Caco-2 (cell line): ENCODE measurements around the gene LMOD1. TPM values are rescaled to one million over a fixed set of nuclear protein-coding genes. Genes with fewer than 3 reads are reported as not detected.
"Not testable (repeated sequence)": the region's sequence is repeated elsewhere in the genome, so short reads cannot be mapped to it uniquely, and the experiment has no call there.

Experiments
- BruUV-seq: library from RNA; stranded (reverse); fragments of 400-500 nt; replicated peaks from 2 replicates; lab custom pipeline; 2021; lab: Mats Ljungman, UMichigan
- CTCF ChIA-PET: fragments of 300-600 bp; sonication (Branson Sonifier 250); formaldehyde crosslinking; loops from one replicate; lab custom pipeline; 2022; ENCODE audit warnings: antibody characterized with exemption; lab: Charles Lee
- POLR2A ChIA-PET: fragments of 300-600 bp; sonication (Branson Sonifier 250); formaldehyde crosslinking; loops from one replicate; lab custom pipeline; 2022; ENCODE audit warnings: antibody characterized with exemption; lab: Charles Lee
- DNase-seq, 2 experiments: peaks; one replicate each; pipeline versions ENCODE4 v3.0.0 to v3.0.0-alpha.2; 2020 to 2022
- H3K27me3 ChIP-seq: replicated peaks from 2 replicates; pipeline ENCODE4 v1.6.0; 2011; ENCODE audit warnings: low read length; ENCODE audit not compliant: control insufficient read depth, insufficient read depth
- H3K36me3 ChIP-seq: 2 replicates; pipeline ENCODE4 v1.5.1; 2011; ENCODE audit warnings: low read length; ENCODE audit not compliant: control insufficient read depth, insufficient read depth
- H3K4me1 ChIP-seq: fragments of 250-450 bp; sonication (Bioruptor Pico); 2 replicates; pipeline ENCODE4 v1.5.1; 2020; ENCODE audit warnings: mild to moderate bottlenecking
- H3K4me3 ChIP-seq: 2 replicates; pipeline ENCODE4 v1.5.1; 2011; ENCODE audit warnings: low read depth, mild to moderate bottlenecking, control low read depth, low read length
- H3K9me3 ChIP-seq: fragments of 250-450 bp; sonication (Bioruptor Pico); 2 replicates; pipeline ENCODE4 v1.5.1; 2020; ENCODE audit warnings: mild to moderate bottlenecking, moderate library complexity
- H3K27ac Mint-ChIP-seq: one replicate; pipeline ENCODE4 v1.8.0; 2022; ENCODE audit warnings: mixed read lengths; ENCODE audit not compliant: unreplicated experiment
- H3K27me3 Mint-ChIP-seq: one replicate; pipeline ENCODE4 v1.8.0; 2022; ENCODE audit warnings: mixed read lengths; ENCODE audit not compliant: insufficient read depth, unreplicated experiment
- H3K36me3 Mint-ChIP-seq: one replicate; pipeline ENCODE4 v1.8.0; 2022; ENCODE audit warnings: mild to moderate bottlenecking, mixed read lengths; ENCODE audit not compliant: insufficient read depth, unreplicated experiment
- H3K4me1 Mint-ChIP-seq: one replicate; pipeline ENCODE4 v1.8.0; 2022; ENCODE audit warnings: low read depth, mixed read lengths; ENCODE audit not compliant: unreplicated experiment
- H3K4me3 Mint-ChIP-seq: one replicate; pipeline ENCODE4 v1.8.0; 2022; ENCODE audit warnings: mild to moderate bottlenecking, moderate library complexity, mixed read lengths; ENCODE audit not compliant: unreplicated experiment
- H3K9me3 Mint-ChIP-seq: one replicate; pipeline ENCODE4 v1.8.0; 2022; ENCODE audit warnings: mixed read lengths; ENCODE audit not compliant: unreplicated experiment
- CTCF ChIP-seq, 2 experiments: fragments of 200-600 bp in 1 of 2; IDR thresholded peaks; 1 replicate in 1 of 2; 2 replicates in 1 of 2; pipeline versions ENCODE4 v1.5.1 to v1.8.0; 2011 to 2022; ENCODE audit warnings: antibody characterized with exemption in 1 of 2, control low read depth in 1 of 2, inconsistent platforms in 1 of 2, low read depth in 1 of 2, low read length in 1 of 2, mild to moderate bottlenecking in 1 of 2, moderate library complexity in 1 of 2; ENCODE audit not compliant: insufficient read depth in 1 of 2, severe bottlenecking in 1 of 2, unreplicated experiment in 1 of 2
- intact Hi-C: fragments of 100-400 bp; cut with micrococcal nuclease; formaldehyde crosslinking; loops from one replicate; pipeline ENCODE4 v1.10.0; 2022; ENCODE audit not compliant: unreplicated experiment
- total RNA-seq: library from RNA; stranded (reverse); gene quantifications from 2 replicates; pipeline ENCODE4 v1.2.3, GENCODE V29; 2022

Gene LMOD1
- total RNA-seq, 1 experiment from 2014 or later: 0.11 TPM

DNA sequence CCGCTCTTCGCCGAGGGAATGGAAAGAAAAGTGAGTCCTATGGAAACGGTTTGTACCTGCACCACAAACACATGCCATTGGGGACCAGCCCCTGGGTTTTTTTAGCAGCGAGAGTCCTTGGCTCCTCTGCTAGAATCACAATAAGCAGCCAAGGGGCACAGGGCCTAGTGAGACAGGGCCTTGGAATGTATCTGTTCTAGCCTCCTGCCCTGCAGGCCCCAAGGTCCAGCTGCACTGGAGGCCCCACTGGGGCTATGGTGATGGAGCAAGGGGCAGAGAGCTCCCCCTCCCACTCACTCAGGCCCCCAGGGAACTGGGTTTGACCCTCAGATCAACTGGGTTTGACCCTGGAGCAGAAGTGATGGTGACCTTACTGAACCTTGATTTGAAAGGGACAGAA lies 43.2 kb downstream of the LMOD1 start:
- Histone ChIP-seq H3K36me3 (no peaks in the 10 kb centered on the region), H3K27me3 (no peaks in the 10 kb centered on the region; the same call in 1 of the 2 replicates), H3K4me1 (no peaks in the 10 kb centered on the region), H3K4me3 (no peak overlapping the region), H3K9me3 (no peaks in the 10 kb centered on the region)
- POLR2A ChIA-PET: no interaction called here
- BruUV-seq: no TSS peak
- TF ChIP-seq CTCF (IDR thresholded peaks at IDR 0.05; ENCODE audit: insufficient read depth in 1 of 2, low read depth in 1 of 2, low read length in 1 of 2, severe bottlenecking in 1 of 2, unreplicated experiment in 1 of 2): no peak
- peaks cover 5% of the 10 kb centered on the region for H3K27me3 Mint-ChIP-seq
- intact Hi-C loops: no loop called here
- H3K4me3 Mint-ChIP-seq: no peak overlapping the region
- H3K9me3 Mint-ChIP-seq: peaks cover 11% of the 10 kb centered on the region
- H3K4me1 Mint-ChIP-seq: no peaks in the 10 kb centered on the region
- no peaks in the 10 kb centered on the region for H3K36me3 Mint-ChIP-seq
- no peak overlapping the region for H3K27ac Mint-ChIP-seq
- peak in 1 of 2 experiments; percentile 40 for DNase-seq
- CTCF ChIA-PET: no interaction called here

GRCh38 chr1:201902198-201902597 lies 44.1 kb downstream of the LMOD1 start:
- no peaks in the 10 kb centered on the region for H3K4me1 ChIP-seq
- BruUV-seq: no TSS peak
- Mint-ChIP-seq H3K36me3 (no peaks in the 10 kb centered on the region), H3K9me3 (peaks cover 11% of the 10 kb centered on the region), H3K4me1 (no peaks in the 10 kb centered on the region), H3K4me3 (no peak overlapping the region), H3K27me3 (peaks cover 5% of the 10 kb centered on the region), H3K27ac (no peak overlapping the region)
- no peaks in the 10 kb centered on the region for H3K36me3 ChIP-seq
- intact Hi-C loops: no loop called here
- no peaks in the 10 kb centered on the region for H3K9me3 ChIP-seq
- CTCF ChIA-PET: no interaction called here
- H3K27me3 ChIP-seq: no peaks in the 10 kb centered on the region; the same call in 1 of the 2 replicates
- DNase-seq: no peak
- H3K4me3 ChIP-seq: no peak overlapping the region
- no peak for TF ChIP-seq CTCF (IDR thresholded peaks at IDR 0.05; ENCODE audit: insufficient read depth in 1 of 2, low read depth in 1 of 2, low read length in 1 of 2, severe bottlenecking in 1 of 2, unreplicated experiment in 1 of 2)
- POLR2A ChIA-PET: no interaction called here

DNA sequence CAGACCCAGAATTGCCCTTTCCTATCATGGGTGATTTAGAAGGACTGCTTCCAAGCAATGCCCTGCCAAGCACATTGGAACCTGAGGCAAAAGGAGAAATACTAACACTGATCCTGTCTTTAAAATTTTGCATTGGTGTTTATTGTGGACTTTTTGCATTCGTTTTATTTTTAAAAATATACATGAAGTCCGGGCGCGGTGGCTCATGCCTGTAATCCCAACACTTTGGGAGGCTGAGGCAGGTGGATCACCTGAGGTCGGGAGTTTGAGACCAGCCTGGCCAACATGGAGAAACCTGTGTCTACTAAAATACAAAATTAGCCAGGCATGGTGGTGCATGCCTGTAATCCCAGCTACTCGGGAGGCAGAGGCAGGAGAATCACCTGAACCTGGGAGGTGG lies 45.3 kb downstream of the LMOD1 start:
- H3K27ac Mint-ChIP-seq, H3K4me3 Mint-ChIP-seq, POLR2A ChIA-PET, intact Hi-C loops, H3K27me3 ChIP-seq, H3K9me3 ChIP-seq, DNase-seq, H3K4me3 ChIP-seq, H3K4me1 ChIP-seq, CTCF ChIA-PET, BruUV-seq, H3K27me3 Mint-ChIP-seq, H3K36me3 ChIP-seq, H3K4me1 Mint-ChIP-seq, H3K36me3 Mint-ChIP-seq: not testable (repeated sequence)
- peaks cover 11% of the 10 kb centered on the region for H3K9me3 Mint-ChIP-seq

DNA sequence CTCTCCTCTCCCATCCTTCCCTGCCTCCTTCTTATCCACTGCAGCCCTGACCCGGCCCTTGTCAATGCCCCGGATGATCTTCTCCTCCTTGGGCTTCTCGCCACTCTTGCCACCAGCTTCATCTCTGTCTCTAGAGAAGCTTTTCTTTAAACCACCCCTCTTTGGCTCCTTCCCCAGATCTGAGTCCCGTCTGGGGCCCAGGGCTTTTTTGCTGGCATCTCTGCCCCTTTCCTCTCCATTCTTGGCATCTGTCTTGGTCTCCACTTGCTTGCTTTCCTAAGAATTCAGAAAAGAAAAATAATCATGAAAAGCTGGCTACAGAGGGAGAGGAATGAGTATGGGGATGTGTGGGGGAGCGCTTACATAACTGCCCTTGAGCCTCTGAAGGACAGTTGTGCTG lies 45.9 kb downstream of the LMOD1 start:
- H3K27me3 ChIP-seq: no peaks in the 10 kb centered on the region; the same call in 1 of the 2 replicates
- CTCF ChIA-PET: no interaction called here
- Mint-ChIP-seq H3K27ac (no peak overlapping the region), H3K36me3 (no peaks in the 10 kb centered on the region), H3K27me3 (peaks cover 5% of the 10 kb centered on the region), H3K4me3 (no peak overlapping the region), H3K4me1 (no peaks in the 10 kb centered on the region), H3K9me3 (peaks cover 11% of the 10 kb centered on the region)
- no peak for TF ChIP-seq CTCF (IDR thresholded peaks at IDR 0.05; ENCODE audit: insufficient read depth in 1 of 2, low read depth in 1 of 2, low read length in 1 of 2, severe bottlenecking in 1 of 2, unreplicated experiment in 1 of 2)
- no peak overlapping the region for H3K4me3 ChIP-seq
- no TSS peak for BruUV-seq
- no peaks in the 10 kb centered on the region for H3K9me3 ChIP-seq
- no peaks in the 10 kb centered on the region for H3K4me1 ChIP-seq
- H3K36me3 ChIP-seq: no peaks in the 10 kb centered on the region
- intact Hi-C loops: no loop called here
- POLR2A ChIA-PET: no interaction called here
- no peak for DNase-seq
